ENCODE measurements around the gene PGAM2.

Gene PGAM2

GRCh38 chr7:44082541-44083207 is 17.3 kb upstream of the PGAM2 start:
- peak; percentile 100 for DNase-seq

- peak; percentile 54 for DNase-seq
These were observed 15.9 kb upstream of the PGAM2 start for GRCh38 chr7:44081266-44081748.

- peak; percentile 22 for DNase-seq
These were observed 15.4 kb upstream of the PGAM2 start for GRCh38 chr7:44080686-44081265.

DNA sequence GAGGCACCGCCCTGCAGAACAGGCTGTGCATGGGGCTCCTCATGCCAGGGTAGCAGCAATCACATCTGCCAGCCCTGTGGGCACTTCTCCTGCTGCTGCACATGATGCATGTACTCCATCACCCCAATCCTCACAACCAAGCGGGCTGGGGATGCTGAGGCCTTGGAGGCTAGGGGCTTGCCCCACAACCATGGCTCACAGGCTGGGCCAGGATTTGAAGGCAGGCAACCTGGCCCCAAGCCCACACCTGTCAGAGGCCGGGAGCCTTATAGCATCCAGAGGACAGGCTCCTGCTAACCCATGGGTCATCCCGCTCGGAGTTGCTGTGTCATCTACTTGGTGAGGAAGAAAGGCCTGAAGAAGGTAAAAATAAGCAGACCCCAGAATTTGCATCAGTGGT is 14.8 kb upstream of the PGAM2 start:
- DNase-seq, result no peak

DNA sequence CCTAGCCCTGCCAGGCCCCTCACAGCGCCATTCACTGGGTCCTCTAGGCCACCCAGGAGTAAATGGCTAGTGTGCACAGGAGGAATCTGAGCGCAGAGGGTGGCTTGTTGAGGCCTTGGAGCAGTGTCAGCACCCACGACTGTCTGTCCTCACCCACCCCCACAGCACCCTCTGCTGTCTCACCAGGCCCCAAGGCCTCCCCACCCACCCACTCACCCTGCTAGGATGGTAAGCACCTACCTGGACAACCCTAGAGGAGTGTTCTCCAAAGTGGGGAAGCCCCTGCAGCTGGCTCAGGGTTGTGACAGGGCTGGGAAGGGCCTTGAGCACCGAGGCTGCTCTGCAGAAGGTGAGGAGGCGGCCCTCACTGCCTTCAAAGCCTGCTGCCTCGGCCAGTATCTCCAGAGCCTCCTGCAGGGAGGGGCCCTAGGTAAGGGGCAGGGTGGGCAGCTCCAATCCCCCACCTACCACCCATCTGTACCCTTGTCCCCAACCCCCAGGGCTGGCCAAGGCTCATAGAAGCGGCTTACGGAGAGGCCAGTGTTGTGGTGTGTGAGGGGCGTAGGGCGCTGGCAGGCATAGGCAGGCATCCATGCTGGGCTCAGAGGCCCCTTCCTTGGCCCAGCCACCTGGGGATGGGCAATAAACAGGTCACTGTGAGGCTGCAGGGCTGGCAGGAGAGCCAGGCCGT is 14.1 kb upstream of the PGAM2 start:
- DNase-seq, result no peak

- DNase-seq, result no peak
These were observed 13.2 kb upstream of the PGAM2 start for GRCh38 chr7:44078521-44078920.

DNA sequence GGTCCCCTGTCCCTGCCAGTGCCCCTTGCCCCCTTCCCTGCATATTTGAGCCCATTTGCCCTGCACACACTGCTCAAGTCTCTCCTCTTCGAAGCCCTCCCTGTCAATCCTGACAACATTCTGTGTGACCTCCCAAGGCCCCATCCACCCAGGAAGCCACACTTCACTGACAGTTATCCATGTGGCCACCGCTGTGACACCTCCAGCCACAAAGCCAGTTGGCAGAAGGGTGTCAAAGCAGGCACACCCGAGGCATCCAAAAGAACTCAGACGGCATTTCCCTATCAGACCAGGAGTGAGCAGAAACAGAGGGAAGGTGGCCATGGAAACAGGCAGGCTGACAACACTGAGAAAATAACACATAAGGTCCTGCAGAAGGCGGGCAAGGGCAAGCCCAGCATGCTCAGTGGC is 12.3 kb upstream of the PGAM2 start:
- peak; percentile 30 for DNase-seq

DNA sequence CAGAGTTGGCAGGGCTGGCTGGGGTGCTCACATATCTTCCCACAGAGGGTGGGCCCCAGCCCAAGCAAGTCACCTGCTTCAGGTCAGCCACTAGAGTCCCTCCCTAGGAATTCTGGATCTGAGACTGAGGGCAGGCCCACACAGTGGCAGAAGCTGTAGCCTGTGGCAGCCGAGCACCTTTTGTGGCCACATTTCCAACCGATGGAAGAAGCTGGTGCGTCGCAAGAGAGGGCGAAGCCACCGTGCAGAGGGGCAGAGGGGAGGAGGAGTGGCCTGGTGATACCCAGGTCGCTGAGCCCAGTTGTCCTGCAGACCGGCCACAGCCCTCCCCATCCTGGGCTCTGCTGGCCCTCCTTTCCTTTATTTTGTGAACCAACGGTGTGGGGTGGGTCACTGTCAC is 11.7 kb upstream of the PGAM2 start:
- DNase-seq, result no peak

DNA sequence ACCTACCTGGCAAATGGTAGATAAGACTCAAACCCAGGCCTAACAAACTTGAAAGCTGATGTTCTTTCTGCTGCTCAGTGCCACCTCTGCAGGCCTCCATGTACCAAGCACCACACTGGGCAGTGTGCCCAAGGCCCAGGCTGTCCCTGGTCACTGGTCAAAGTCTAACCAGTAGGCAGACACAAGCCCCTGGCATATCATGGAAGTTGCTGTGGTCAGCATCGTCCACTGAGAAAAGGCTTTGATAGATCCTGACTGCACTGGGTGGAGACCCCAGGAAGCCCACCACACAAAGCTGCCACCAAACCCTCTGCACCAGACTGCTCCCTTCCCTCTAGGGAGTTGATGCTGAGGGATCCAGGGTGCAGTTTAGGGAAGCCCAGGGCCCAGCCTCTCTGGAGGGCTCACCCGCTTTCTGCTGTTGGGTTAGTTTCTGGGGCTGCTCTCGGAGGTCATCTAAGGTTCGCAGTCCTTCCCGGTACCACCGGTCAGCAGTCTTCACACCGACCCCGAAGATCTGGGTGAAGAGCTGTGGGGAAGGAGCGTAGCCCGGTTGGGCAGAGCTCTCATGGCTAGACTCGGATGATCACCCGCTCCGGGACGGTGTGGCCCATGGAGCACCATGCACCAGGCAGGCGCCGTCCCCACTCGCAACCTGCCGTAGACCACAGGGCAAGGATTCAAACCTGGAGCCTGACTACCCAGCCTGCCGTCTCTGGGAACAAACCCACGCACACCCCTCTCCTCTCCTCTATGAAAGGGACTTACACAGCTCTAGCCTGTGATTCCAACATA is 10.9 kb upstream of the PGAM2 start:
- no peak for DNase-seq

GRCh38 chr7:44075296-44076075 is 10.1 kb upstream of the PGAM2 start:
- no peak for DNase-seq

- no peak for DNase-seq
These were observed 9.0 kb upstream of the PGAM2 start for GRCh38 chr7:44074349-44074695.

- DNase-seq, result peak; percentile 48
These were observed 8.4 kb upstream of the PGAM2 start for GRCh38 chr7:44073664-44074348.

- peak; percentile 35 for DNase-seq
These were observed 7.2 kb upstream of the PGAM2 start for GRCh38 chr7:44072364-44073231.

DNA sequence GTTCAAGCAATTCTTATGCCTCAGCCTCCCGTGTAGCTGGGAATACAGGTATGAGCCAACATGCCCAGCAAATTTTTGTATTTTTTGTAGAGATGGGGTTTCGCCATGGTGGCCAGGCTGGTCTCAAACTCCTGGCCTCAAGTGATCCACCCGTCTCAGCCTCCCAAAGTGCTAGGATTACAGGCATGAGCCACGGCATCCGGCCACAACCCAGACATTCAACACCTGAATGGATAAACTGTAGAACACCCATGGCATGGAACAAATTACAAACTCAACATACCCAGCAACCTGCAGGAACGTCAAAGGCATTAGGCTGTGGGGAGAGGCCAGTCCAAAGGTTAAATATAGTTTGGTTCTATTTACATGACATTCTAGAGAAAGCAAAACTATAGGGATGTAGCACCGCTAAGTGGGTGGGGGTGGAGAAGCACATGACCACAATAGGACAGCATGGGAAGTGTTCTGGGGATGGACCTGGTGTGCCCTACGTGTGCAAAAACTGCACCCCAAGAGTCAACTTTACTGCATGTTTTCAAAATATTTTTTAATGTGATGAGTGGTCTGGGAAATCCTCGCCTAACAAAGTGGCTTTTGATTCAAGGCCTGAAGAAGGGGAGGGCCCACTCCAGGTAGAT is 6.5 kb upstream of the PGAM2 start:
- DNase-seq, result no peak

DNA sequence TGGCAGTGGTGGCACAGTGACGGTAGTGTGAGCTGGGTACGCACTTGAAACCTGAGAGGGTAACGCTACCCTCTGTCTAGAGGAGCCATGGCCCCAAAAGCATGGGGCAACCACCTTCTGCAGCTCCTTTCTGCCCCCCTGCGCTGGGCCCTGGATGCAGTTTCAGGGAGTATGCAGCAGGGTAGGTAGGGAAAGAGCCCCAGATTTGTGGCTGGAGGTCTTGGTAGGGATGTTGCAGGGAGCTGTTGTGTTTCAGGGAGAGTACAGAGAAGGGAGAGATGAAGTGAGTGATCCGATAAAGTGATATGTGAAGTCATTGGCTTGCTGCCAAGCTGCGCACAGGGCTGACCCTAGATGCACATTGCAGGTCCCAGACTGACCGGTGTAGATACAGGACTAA is 2.7 kb upstream of the PGAM2 start:
- no peak for DNase-seq

- DNase-seq, result no peak
These were observed 1.9 kb upstream of the PGAM2 start for GRCh38 chr7:44067064-44067951.

DNA sequence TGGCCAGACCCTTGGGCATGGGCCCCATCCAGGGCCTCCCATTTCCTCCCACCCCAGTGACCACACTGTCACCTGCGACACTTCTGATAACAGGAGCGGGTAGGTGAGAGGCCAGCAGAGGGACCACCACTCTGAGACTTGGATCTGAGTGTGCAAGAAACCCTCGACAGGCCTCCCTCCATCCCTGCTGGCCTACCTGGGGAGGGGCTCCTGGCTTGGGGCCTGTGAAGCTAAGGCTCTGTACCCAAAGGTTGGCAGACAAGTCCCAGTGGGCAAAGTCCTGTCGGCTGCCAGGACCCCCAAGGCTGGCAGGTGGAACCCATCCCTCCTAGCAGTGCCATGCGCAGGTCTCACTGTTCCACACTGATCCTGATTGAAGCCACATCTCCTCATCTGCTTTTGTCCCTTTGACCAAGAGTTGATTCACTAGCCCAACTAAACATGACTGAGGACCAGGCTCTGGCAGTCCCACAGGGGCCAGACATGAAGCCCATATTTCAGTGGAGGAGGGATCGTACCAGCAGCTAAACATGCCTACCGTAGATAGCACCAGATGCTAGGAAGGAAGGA is 1.2 kb upstream of the PGAM2 start:
- DNase-seq, result no peak

GRCh38 chr7:44066111-44066460 is 719 bp upstream of the PGAM2 start:
- no peak for DNase-seq

DNA sequence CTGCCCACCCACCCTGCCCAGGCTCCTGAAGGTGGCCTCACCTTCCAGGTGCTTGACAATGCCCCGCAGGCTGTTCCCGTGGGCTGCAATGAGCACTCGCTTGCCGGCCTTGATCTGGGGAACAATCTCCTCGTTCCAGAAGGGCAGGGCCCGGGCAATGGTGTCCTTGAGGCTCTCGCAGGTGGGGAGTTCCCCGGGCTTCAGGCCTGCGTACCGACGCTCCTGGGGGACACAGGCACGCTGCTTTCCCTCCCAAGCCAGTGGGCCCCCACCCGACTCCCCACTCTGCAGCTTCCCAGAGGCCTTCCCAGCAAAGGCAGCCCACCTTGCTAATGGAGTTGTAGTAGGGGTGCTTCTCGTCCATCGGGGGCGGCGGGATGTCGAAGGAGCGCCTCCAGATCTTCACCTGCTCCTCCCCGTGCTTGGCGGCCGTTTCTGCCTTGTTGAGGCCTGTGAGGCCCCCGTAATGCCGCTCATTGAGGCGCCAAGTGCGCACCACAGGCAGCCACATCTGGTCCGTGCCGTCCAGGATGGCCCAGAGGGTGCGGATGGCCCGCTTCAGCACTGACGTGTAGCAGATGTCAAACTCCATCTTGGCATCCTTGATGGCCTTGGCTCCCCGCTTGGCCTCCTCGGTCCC is 456 bp downstream of the PGAM2 start:
- DNase-seq, result peak; percentile 23
